HCT116 (cell line): ENCODE results near the gene CD248. TPM values are rescaled to one million over a fixed set of nuclear protein-coding genes. Genes with fewer than 3 reads are reported as not detected.

Experiments
- ATAC-seq: fragments of 200-7000 bp; cut with Tn5 transposase; 2 replicates; pipeline ENCODE4 v1.9.1; 2020; ENCODE audit warnings: mild to moderate bottlenecking, moderate library complexity
- BruUV-seq: library from RNA; stranded (reverse); fragments of 400-500 nt; replicated peaks from 2 replicates; lab custom pipeline; 2021; lab: Mats Ljungman, UMichigan
- CTCF ChIA-PET: fragments of 300-600 bp; sonication (Branson Sonifier 250); formaldehyde crosslinking; loops from one replicate; lab custom pipeline; 2021; ENCODE audit warnings: antibody characterized with exemption; lab: Charles Lee
- POLR2A ChIA-PET: fragments of 300-600, 350-600 bp; sonication (Branson Sonifier 250); formaldehyde crosslinking; loops from one replicate; lab custom pipeline; 2021; ENCODE audit warnings: antibody characterized with exemption; lab: Charles Lee
- RAD21 ChIA-PET, 2 experiments: fragments of 300-600 bp; sonication (Branson Sonifier 250); formaldehyde crosslinking; loops; one replicate each; lab custom pipeline; 2023; ENCODE audit warnings: low total read pairs in 2 of 2; ENCODE audit not compliant: uncharacterized antibody in 2 of 2, unreplicated experiment in 2 of 2, low non-redundant PET in 1 of 2; lab: Charles Lee
- DNase-seq: peaks from one replicate; pipeline ENCODE4 v3.0.0-alpha.2; 2010; ENCODE audit warnings: low read depth, low spot score
- H2AFZ ChIP-seq: fragments of 200-600 bp; shearing (Covaris generic), sonication (generic); 2 replicates; pipeline ENCODE4 v1.6.1; 2017; ENCODE audit warnings: low read depth, mixed run types, mixed read lengths, antibody characterized with exemption, low read length; ENCODE audit not compliant: poor library complexity, severe bottlenecking
- H3K27ac ChIP-seq: 2 replicates; pipeline ENCODE4 v1.5.1; 2012; ENCODE audit warnings: low read depth, low read length
- H3K27me3 ChIP-seq: fragments of 200-600 bp; sonication (generic); 2 replicates; pipeline ENCODE4 v1.6.1; 2016; ENCODE audit warnings: mixed run types, low read length, mixed read lengths; ENCODE audit not compliant: insufficient read depth
- H3K36me3 ChIP-seq, 2 experiments: fragments of 200-500 bp in 1 of 2; fragments of 200-600 bp in 1 of 2; sonication (Bioruptor generic) in 1 of 2; sonication (generic) in 1 of 2; 2 replicates each; pipeline versions ENCODE4 v1.5.1 to v1.6.1; 2014 to 2016; ENCODE audit warnings: low read length in 2 of 2, inconsistent platforms in 1 of 2, mixed read lengths in 1 of 2, mixed run types in 1 of 2; ENCODE audit not compliant: insufficient read depth in 2 of 2, control insufficient read depth in 1 of 2
- H3K4me1 ChIP-seq, 2 experiments: fragments of 200-600 bp in 1 of 2; sonication (generic) in 1 of 2; 2 replicates each; pipeline versions ENCODE4 v1.5.1 to v1.6.1; 2012 to 2017; ENCODE audit warnings: low read length in 2 of 2, inconsistent platforms in 1 of 2, mild to moderate bottlenecking in 1 of 2, mixed read lengths in 1 of 2, mixed run types in 1 of 2, moderate library complexity in 1 of 2; ENCODE audit not compliant: insufficient read depth in 2 of 2, control insufficient read depth in 1 of 2
- H3K4me2 ChIP-seq: fragments of 200-600 bp; sonication (generic); 2 replicates; pipeline ENCODE4 v1.6.1; 2017; ENCODE audit warnings: mixed run types, low read length, mixed read lengths
- H3K4me3 ChIP-seq, 2 experiments: fragments of 200-600 bp in 1 of 2; sonication (generic) in 1 of 2; replicated peaks in 1 of 2; 2 replicates each; pipeline ENCODE4 v1.5.1; 2011 to 2016; ENCODE audit warnings: low read length in 2 of 2, control low read depth in 1 of 2, low read depth in 1 of 2, mild to moderate bottlenecking in 1 of 2, mixed read lengths in 1 of 2, mixed run types in 1 of 2
- H3K79me2 ChIP-seq: fragments of 200-600 bp; sonication (generic); 2 replicates; pipeline ENCODE4 v1.6.1; 2017; ENCODE audit warnings: mild to moderate bottlenecking, mixed run types, low read length, moderate library complexity, mixed read lengths; ENCODE audit not compliant: insufficient read depth
- H3K9ac ChIP-seq: fragments of 200-600 bp; sonication (generic); 2 replicates; pipeline ENCODE4 v1.6.1; 2016; ENCODE audit warnings: low read length, mixed read lengths
- H3K9me2 ChIP-seq: fragments of 200-600 bp; sonication (generic), shearing (Covaris generic); 2 replicates; pipeline ENCODE4 v1.6.1; 2017; ENCODE audit warnings: mixed run types, mild to moderate bottlenecking, moderate library complexity; ENCODE audit not compliant: insufficient read depth
- H3K9me3 ChIP-seq, 2 experiments: fragments of 200-500 bp in 1 of 2; fragments of 200-600 bp in 1 of 2; sonication (Bioruptor generic) in 1 of 2; sonication (generic) in 1 of 2; 2 replicates each; pipeline ENCODE4 v1.6.1; 2014 to 2017; ENCODE audit warnings: low read length in 2 of 2, mixed read lengths in 2 of 2, inconsistent platforms in 1 of 2, low read depth in 1 of 2, mild to moderate bottlenecking in 1 of 2, mixed run types in 1 of 2, moderate library complexity in 1 of 2; ENCODE audit not compliant: control insufficient read depth in 1 of 2, insufficient read depth in 1 of 2
- H4K20me1 ChIP-seq: fragments of 200-600 bp; sonication (generic), shearing (Covaris generic); 2 replicates; pipeline ENCODE4 v1.6.1; 2017; ENCODE audit warnings: mixed run types, mild to moderate bottlenecking, moderate library complexity; ENCODE audit not compliant: insufficient read depth
- CEBPB ChIP-seq: IDR thresholded peaks from 2 replicates; pipeline ENCODE4 v1.6.1; 2012; ENCODE audit warnings: low read depth
- CTCF ChIP-seq, 3 experiments: fragments of 200-600 bp in 1 of 3; sonication (generic) in 1 of 3; IDR thresholded peaks in 2 of 3; conservative IDR thresholded peaks in 1 of 3; 2 replicates each; pipeline ENCODE4 v1.5.1; 2012 to 2017; ENCODE audit warnings: low read depth in 2 of 3, low read length in 2 of 3, antibody characterized with exemption in 1 of 3, borderline replicate concordance in 1 of 3, control low read depth in 1 of 3, mild to moderate bottlenecking in 1 of 3, mixed read lengths in 1 of 3, mixed run types in 1 of 3, moderate library complexity in 1 of 3; ENCODE audit not compliant: insufficient read depth in 1 of 3
- ELF1 ChIP-seq: IDR thresholded peaks from 2 replicates; pipeline ENCODE4 v1.6.1; 2012; ENCODE audit warnings: low read depth, borderline replicate concordance
- EZH2 ChIP-seq: fragments of 200-600 bp; sonication (generic); IDR thresholded peaks from 2 replicates; pipeline ENCODE4 v1.6.1; 2017; ENCODE audit warnings: antibody characterized with exemption, mixed run types
- POLR2AphosphoS5 ChIP-seq: IDR thresholded peaks from 2 replicates; pipeline ENCODE4 v1.6.1; 2011; ENCODE audit warnings: mild to moderate bottlenecking, low read depth, low read length, moderate library complexity
- SIN3A ChIP-seq: IDR thresholded peaks from 2 replicates; pipeline ENCODE4 v1.6.1; 2012; ENCODE audit warnings: low read depth
- TCF7L2 ChIP-seq: IDR thresholded peaks from 2 replicates; pipeline ENCODE4 v1.7.0; 2011; ENCODE audit warnings: borderline replicate concordance, inconsistent platforms; ENCODE audit not compliant: insufficient read depth, insufficient read length; ENCODE audit errors: extremely low read depth
- YY1 ChIP-seq: IDR thresholded peaks from 2 replicates; pipeline ENCODE4 v1.6.1; 2011; ENCODE audit warnings: low read length, low read depth, moderate library complexity, mild to moderate bottlenecking; ENCODE audit not compliant: insufficient replicate concordance; ENCODE audit errors: extremely low read depth
- ZBTB33 ChIP-seq: IDR thresholded peaks from 2 replicates; pipeline ENCODE4 v1.6.1; 2011; ENCODE audit warnings: mild to moderate bottlenecking, low read length, moderate library complexity; ENCODE audit not compliant: insufficient replicate concordance; ENCODE audit errors: extremely low read depth
- ZFX ChIP-seq: fragments of 450-650 bp; IDR thresholded peaks from 2 replicates; pipeline ENCODE4 v1.6.1; 2017
- ZNF274 ChIP-seq: fragments of 200-500 bp; sonication (Bioruptor generic); IDR thresholded peaks from 2 replicates; pipeline ENCODE4 v1.6.1; 2014; ENCODE audit warnings: mild to moderate bottlenecking, low read depth, low read length, inconsistent platforms
- intact Hi-C: fragments of 100-400 bp; cut with micrococcal nuclease; formaldehyde crosslinking; loops from 2 replicates; pipeline ENCODE4 v1.10.0; 2022
- total RNA-seq: library from RNA; stranded (reverse); gene quantifications from one replicate; pipeline ENCODE4 v1.2.1, GENCODE V29; 2021; ENCODE audit not compliant: unreplicated experiment
- TF ChIP-seq, protein P1 (sequence below): IDR thresholded peaks from 2 replicates; pipeline ENCODE4 v1.6.1; 2012
- TF ChIP-seq, protein P2 (sequence below): IDR thresholded peaks from 2 replicates; pipeline ENCODE4 v1.6.1; 2012
- TF ChIP-seq, protein P3 (sequence below): IDR thresholded peaks from 2 replicates; pipeline ENCODE4 v1.6.1; 2012; ENCODE audit warnings: low read depth

Gene CD248
- total RNA-seq, 1 experiment from 2014 or later = 0.32 TPM

- no peak for DNase-seq
- H3K79me2 ChIP-seq = peaks cover 16% of the 10 kb centered on the region; the same call in 1 of the 2 replicates
- H3K4me3 ChIP-seq = no peak overlapping the region
- H2AFZ ChIP-seq = no peak overlapping the region
- no peak for ATAC-seq
- H3K4me2 ChIP-seq = no peak overlapping the region
- H3K9ac ChIP-seq = no peak overlapping the region
- no peaks in the 10 kb centered on the region for H4K20me1 ChIP-seq
- peaks cover 3 to 16% of the 10 kb centered on the region in 2 experiments; a peak in 3 of 4 replicates for H3K36me3 ChIP-seq
- no peak overlapping the region for H3K27ac ChIP-seq
- TSS peak; percentile 14 for BruUV-seq
- ChIA-PET CTCF (no interaction called here), POLR2A (no interaction called here), RAD21 (no interaction called here)
- H3K9me2 ChIP-seq = no peaks in the 10 kb centered on the region
- peaks cover 26 to 50% of the 10 kb centered on the region in 2 experiments for H3K4me1 ChIP-seq
- H3K9me3 ChIP-seq = no peaks in the 10 kb centered on the region
- TF ChIP-seq CTCF (IDR thresholded peaks at IDR 0.05 in 2 of 3, conservative IDR thresholded peaks at IDR 0.05 in 1 of 3; ENCODE audit: borderline replicate concordance in 1 of 3, insufficient read depth in 1 of 3, low read depth in 2 of 3, low read length in 2 of 3) = no peak
- TF ChIP-seq SIN3A = no peak
- no peak for TF ChIP-seq EZH2
- TF ChIP-seq CEBPB = no peak
- no peak for TF ChIP-seq ZNF274
- no peak for TF ChIP-seq ZFX
- TF ChIP-seq TCF7L2 = no peak
- TF ChIP-seq YY1 = no peak
- TF ChIP-seq, protein P1, sequence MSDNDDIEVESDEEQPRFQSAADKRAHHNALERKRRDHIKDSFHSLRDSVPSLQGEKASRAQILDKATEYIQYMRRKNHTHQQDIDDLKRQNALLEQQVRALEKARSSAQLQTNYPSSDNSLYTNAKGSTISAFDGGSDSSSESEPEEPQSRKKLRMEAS = no peak
- TF ChIP-seq, protein P2, sequence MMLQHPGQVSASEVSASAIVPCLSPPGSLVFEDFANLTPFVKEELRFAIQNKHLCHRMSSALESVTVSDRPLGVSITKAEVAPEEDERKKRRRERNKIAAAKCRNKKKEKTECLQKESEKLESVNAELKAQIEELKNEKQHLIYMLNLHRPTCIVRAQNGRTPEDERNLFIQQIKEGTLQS = no peak
- no peak for TF ChIP-seq ZBTB33
- no peak for TF ChIP-seq ELF1
- TF ChIP-seq, protein P3, sequence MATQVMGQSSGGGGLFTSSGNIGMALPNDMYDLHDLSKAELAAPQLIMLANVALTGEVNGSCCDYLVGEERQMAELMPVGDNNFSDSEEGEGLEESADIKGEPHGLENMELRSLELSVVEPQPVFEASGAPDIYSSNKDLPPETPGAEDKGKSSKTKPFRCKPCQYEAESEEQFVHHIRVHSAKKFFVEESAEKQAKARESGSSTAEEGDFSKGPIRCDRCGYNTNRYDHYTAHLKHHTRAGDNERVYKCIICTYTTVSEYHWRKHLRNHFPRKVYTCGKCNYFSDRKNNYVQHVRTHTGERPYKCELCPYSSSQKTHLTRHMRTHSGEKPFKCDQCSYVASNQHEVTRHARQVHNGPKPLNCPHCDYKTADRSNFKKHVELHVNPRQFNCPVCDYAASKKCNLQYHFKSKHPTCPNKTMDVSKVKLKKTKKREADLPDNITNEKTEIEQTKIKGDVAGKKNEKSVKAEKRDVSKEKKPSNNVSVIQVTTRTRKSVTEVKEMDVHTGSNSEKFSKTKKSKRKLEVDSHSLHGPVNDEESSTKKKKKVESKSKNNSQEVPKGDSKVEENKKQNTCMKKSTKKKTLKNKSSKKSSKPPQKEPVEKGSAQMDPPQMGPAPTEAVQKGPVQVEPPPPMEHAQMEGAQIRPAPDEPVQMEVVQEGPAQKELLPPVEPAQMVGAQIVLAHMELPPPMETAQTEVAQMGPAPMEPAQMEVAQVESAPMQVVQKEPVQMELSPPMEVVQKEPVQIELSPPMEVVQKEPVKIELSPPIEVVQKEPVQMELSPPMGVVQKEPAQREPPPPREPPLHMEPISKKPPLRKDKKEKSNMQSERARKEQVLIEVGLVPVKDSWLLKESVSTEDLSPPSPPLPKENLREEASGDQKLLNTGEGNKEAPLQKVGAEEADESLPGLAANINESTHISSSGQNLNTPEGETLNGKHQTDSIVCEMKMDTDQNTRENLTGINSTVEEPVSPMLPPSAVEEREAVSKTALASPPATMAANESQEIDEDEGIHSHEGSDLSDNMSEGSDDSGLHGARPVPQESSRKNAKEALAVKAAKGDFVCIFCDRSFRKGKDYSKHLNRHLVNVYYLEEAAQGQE = no peak
- TF ChIP-seq POLR2AphosphoS5 = no peak
- TF ChIP-seq, all 23 proteins: peak for 0
- H3K27me3 ChIP-seq = no peaks in the 10 kb centered on the region
- intact Hi-C loops = no loop called here
These were observed 15.8 kb upstream of the CD248 start for GRCh38 chr11:66332371-66333219.
